ENCODE measurements around the gene BCAS2.

Gene BCAS2

GRCh38 chr1:114609026-114609425 lies 27.6 kb upstream of the BCAS2 start:
- no peak overlapping the region for H3K27ac ChIP-seq
- TF ChIP-seq ZFX (IDR thresholded peaks at IDR 0.05) (no peak), CTCF (conservative IDR thresholded peaks at IDR 0.05) (no peak)

- no peak for TF ChIP-seq CTCF (conservative IDR thresholded peaks at IDR 0.05)
- TF ChIP-seq ZFX (IDR thresholded peaks at IDR 0.05) = no peak
- H3K27ac ChIP-seq = no peak overlapping the region
These were observed 25.8 kb upstream of the BCAS2 start for GRCh38 chr1:114607223-114607622.

- TF ChIP-seq ZFX (IDR thresholded peaks at IDR 0.05) (no peak), CTCF (conservative IDR thresholded peaks at IDR 0.05) (no peak)
These were observed 16.5 kb upstream of the BCAS2 start for GRCh38 chr1:114597949-114598348.

GRCh38 chr1:114595602-114596001 lies 14.2 kb upstream of the BCAS2 start:
- no peak for TF ChIP-seq ZFX (IDR thresholded peaks at IDR 0.05)
- TF ChIP-seq CTCF (conservative IDR thresholded peaks at IDR 0.05) = no peak
- no peak overlapping the region for H3K27ac ChIP-seq

More at GRCh38 chr1:114597949-114598348, 16.5 kb upstream of the BCAS2 start:
- no peak overlapping the region for H3K27ac ChIP-seq

GRCh38 chr1:114594046-114594445 lies 12.6 kb upstream of the BCAS2 start:
- H3K27ac ChIP-seq = no peak overlapping the region
- no peak for TF ChIP-seq ZFX (IDR thresholded peaks at IDR 0.05)
- no peak for TF ChIP-seq CTCF (conservative IDR thresholded peaks at IDR 0.05)

- TF ChIP-seq ZFX (IDR thresholded peaks at IDR 0.05) (no peak), CTCF (conservative IDR thresholded peaks at IDR 0.05) (no peak)
- no peak overlapping the region for H3K27ac ChIP-seq
These were observed 7.7 kb upstream of the BCAS2 start for GRCh38 chr1:114589122-114589521.

- TF ChIP-seq ZFX (IDR thresholded peaks at IDR 0.05) = no peak
- no peak for TF ChIP-seq CTCF (conservative IDR thresholded peaks at IDR 0.05)
- no peak overlapping the region for H3K27ac ChIP-seq
These were observed 6.8 kb upstream of the BCAS2 start for GRCh38 chr1:114588196-114588689.

All from C4-2B (cell line).